Trophoblast cell (in vitro differentiated cells and primary cell): ENCODE measurements around the gene TPT1.

Experiments used
- DNase-seq, 2 donors: peaks; one replicate each; pipeline ENCODE4 v3.0.0-alpha.2; 2016
- H2AFZ ChIP-seq: 2 replicates; pipeline ENCODE4 v1.6.1; 2013; ENCODE audit warnings: low read length, moderate library complexity, mild to moderate bottlenecking; ENCODE audit not compliant: insufficient read depth, poor library complexity
- H2AK5ac ChIP-seq: 2 replicates; pipeline ENCODE4 v1.6.1; 2013; ENCODE audit warnings: mild to moderate bottlenecking, low read length
- H2BK120ac ChIP-seq: 2 replicates; pipeline ENCODE4 v1.6.1; 2013; ENCODE audit warnings: low read length, mild to moderate bottlenecking, moderate library complexity; ENCODE audit not compliant: insufficient read depth, poor library complexity
- H2BK12ac ChIP-seq: 2 replicates; pipeline ENCODE4 v1.6.1; 2013; ENCODE audit warnings: mild to moderate bottlenecking, low read length, moderate library complexity
- H2BK5ac ChIP-seq: 2 replicates; pipeline ENCODE4 v1.6.1; 2013; ENCODE audit warnings: low read length, low read depth, moderate library complexity, mild to moderate bottlenecking; ENCODE audit not compliant: poor library complexity
- H3K14ac ChIP-seq: 2 replicates; pipeline ENCODE4 v1.6.1; 2013; ENCODE audit warnings: mild to moderate bottlenecking, low read length
- H3K18ac ChIP-seq: 2 replicates; pipeline ENCODE4 v1.6.1; 2013; ENCODE audit warnings: mild to moderate bottlenecking, low read length
- H3K23ac ChIP-seq: 2 replicates; pipeline ENCODE4 v1.6.1; 2013; ENCODE audit warnings: low read length
- H3K27ac ChIP-seq: 2 replicates; pipeline ENCODE4 v1.5.1; 2013; ENCODE audit warnings: low read depth, mild to moderate bottlenecking, inconsistent platforms, low read length, moderate library complexity
- H3K27me3 ChIP-seq: 2 replicates; pipeline ENCODE4 v1.6.1; 2013; ENCODE audit warnings: inconsistent platforms, mild to moderate bottlenecking, low read length, moderate library complexity; ENCODE audit not compliant: insufficient read depth
- H3K36me3 ChIP-seq, 2 experiments: 1 replicate in 1 of 2; 2 replicates in 1 of 2; pipeline ENCODE4 v1.6.1; 2013; ENCODE audit warnings: low read length in 2 of 2, mild to moderate bottlenecking in 2 of 2, moderate library complexity in 1 of 2; ENCODE audit not compliant: insufficient read depth in 2 of 2, control insufficient read depth in 1 of 2
- H3K4ac ChIP-seq: 2 replicates; pipeline ENCODE4 v1.6.1; 2013; ENCODE audit warnings: low read depth, mild to moderate bottlenecking, low read length, moderate library complexity
- H3K4me1 ChIP-seq, 2 experiments: 1 replicate in 1 of 2; 2 replicates in 1 of 2; pipeline ENCODE4 v1.6.1; 2013; ENCODE audit warnings: low read length in 2 of 2, mild to moderate bottlenecking in 2 of 2, moderate library complexity in 1 of 2; ENCODE audit not compliant: insufficient read depth in 2 of 2, control insufficient read depth in 1 of 2
- H3K4me2 ChIP-seq: 2 replicates; pipeline ENCODE4 v1.6.1; 2013; ENCODE audit warnings: inconsistent platforms, mild to moderate bottlenecking, low read length, moderate library complexity
- H3K4me3 ChIP-seq: 2 replicates; pipeline ENCODE4 v1.5.1; 2013; ENCODE audit warnings: mild to moderate bottlenecking, low read depth, low read length, inconsistent platforms
- H3K79me1 ChIP-seq: one replicate; pipeline ENCODE4 v1.6.1; 2013; ENCODE audit warnings: low read length
- H3K79me2 ChIP-seq: 2 replicates; pipeline ENCODE4 v1.6.1; 2013; ENCODE audit warnings: low read length, mild to moderate bottlenecking; ENCODE audit not compliant: control insufficient read depth, insufficient read depth, poor library complexity
- H3K9ac ChIP-seq: 2 replicates; pipeline ENCODE4 v1.6.1; 2013; ENCODE audit warnings: mild to moderate bottlenecking, low read length
- H3K9me3 ChIP-seq: 2 replicates; pipeline ENCODE4 v1.6.1; 2013; ENCODE audit warnings: low read depth, mild to moderate bottlenecking, control low read depth, inconsistent platforms, low read length; ENCODE audit not compliant: insufficient read depth
- H4K12ac ChIP-seq: 2 replicates; pipeline ENCODE4 v1.6.1; 2013; ENCODE audit warnings: low read depth, mild to moderate bottlenecking, low read length, moderate library complexity
- H4K8ac ChIP-seq: 2 replicates; pipeline ENCODE4 v1.6.1; 2013; ENCODE audit warnings: low read depth, mild to moderate bottlenecking, low read length, moderate library complexity
- H4K91ac ChIP-seq: one replicate; pipeline ENCODE4 v1.6.1; 2013; ENCODE audit warnings: low read depth, mild to moderate bottlenecking, low read length, moderate library complexity
- WGBS: extraction: QIAGEN DNeasy Blood & Tissue Kit; methylation state at CpG from one replicate; pipeline ENCODE4 v1.1.7; 2013; ENCODE audit warnings: missing lambda C conversion rate; ENCODE audit not compliant: insufficient read length, insufficient coverage; ENCODE audit errors: extremely low coverage; 5-methylcytosine and 5-hydroxymethylcytosine counted together

The TPT1 gene

DNA sequence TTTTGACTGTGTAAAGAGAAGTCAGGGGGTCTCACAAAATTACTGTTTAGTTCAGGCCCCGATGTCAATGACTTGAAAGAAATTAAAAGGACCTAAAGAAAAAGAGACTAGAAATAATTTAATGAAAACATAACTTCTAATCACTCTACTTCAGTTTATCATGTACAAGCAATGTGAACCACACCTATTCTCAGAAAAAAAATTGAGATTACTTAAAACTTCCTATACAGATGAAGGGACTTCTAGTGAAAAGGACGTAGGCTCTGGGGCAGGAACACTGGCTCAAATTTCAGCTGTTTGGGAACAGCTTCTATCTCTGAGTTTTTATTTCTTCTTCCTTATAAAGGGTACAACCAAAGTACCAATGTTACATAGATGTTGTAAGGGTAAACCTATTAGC, 38.0 kb downstream of the TPT1 start:
- Histone ChIP-seq H3K27ac (no peak overlapping the region), H2BK5ac (no peak overlapping the region), H3K27me3 (no peaks in the 10 kb centered on the region), H2BK12ac (no peak overlapping the region), H3K14ac (no peak overlapping the region), H3K79me1 (no peaks in the 10 kb centered on the region), H3K36me3 (no peaks in the 10 kb centered on the region), H2AFZ (no peak overlapping the region), H2BK120ac (no peak overlapping the region), H4K12ac (no peak overlapping the region), H3K9me3 (peaks cover 1% of the 10 kb centered on the region), H3K4me1 (no peaks in the 10 kb centered on the region), H3K4me3 (no peak overlapping the region), H3K79me2 (no peaks in the 10 kb centered on the region), H3K4me2 (no peak overlapping the region), H3K4ac (no peak overlapping the region), H4K8ac (no peak overlapping the region), H4K91ac (no peak overlapping the region), H3K18ac (no peak overlapping the region), H3K9ac (no peak overlapping the region), H3K23ac (no peak overlapping the region), H2AK5ac (no peak overlapping the region)
- whole genome bisulfite sequencing: no CpG with 5 or more reads among the region's 2 CpGs
- no peak for DNase-seq

DNA sequence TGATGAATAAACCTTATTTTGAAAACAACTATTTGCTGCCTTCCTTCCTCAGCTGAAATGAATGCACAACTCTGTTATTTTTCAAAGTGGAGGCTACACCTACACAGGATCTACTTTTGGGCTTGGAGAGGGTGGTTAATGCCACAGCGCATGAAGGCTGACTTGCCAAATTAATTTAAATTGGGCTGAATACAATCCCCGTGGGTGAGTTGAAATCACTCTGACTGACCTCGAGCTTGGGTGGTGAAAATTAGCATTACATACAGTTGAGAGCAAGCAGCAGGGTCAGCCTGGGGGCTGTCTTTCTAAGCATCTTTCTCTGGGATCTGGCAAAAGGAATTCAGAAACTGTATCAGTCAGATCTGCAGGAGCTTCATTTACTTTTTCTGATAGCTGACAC, 38.5 kb downstream of the TPT1 start:
- no peak overlapping the region for H4K91ac ChIP-seq
- H4K8ac ChIP-seq: no peak overlapping the region
- DNase-seq: no peak
- no peaks in the 10 kb centered on the region for H3K4me1 ChIP-seq
- no peaks in the 10 kb centered on the region for H3K79me1 ChIP-seq
- no peak overlapping the region for H3K4me3 ChIP-seq
- no peak overlapping the region for H3K27ac ChIP-seq
- H3K18ac ChIP-seq: no peak overlapping the region
- H3K23ac ChIP-seq: no peak overlapping the region
- H3K9ac ChIP-seq: no peak overlapping the region
- no peaks in the 10 kb centered on the region for H3K36me3 ChIP-seq
- H2BK12ac ChIP-seq: no peak overlapping the region
- no peak overlapping the region for H2AFZ ChIP-seq
- WGBS: no CpG with 5 or more reads among the region's 3 CpGs
- no peak overlapping the region for H2BK120ac ChIP-seq
- no peak overlapping the region for H2BK5ac ChIP-seq
- H3K9me3 ChIP-seq: peaks cover 1% of the 10 kb centered on the region
- no peak overlapping the region for H3K4me2 ChIP-seq
- no peak overlapping the region for H3K4ac ChIP-seq
- no peak overlapping the region for H3K14ac ChIP-seq
- H3K27me3 ChIP-seq: no peaks in the 10 kb centered on the region
- H4K12ac ChIP-seq: no peak overlapping the region
- no peaks in the 10 kb centered on the region for H3K79me2 ChIP-seq
- H2AK5ac ChIP-seq: no peak overlapping the region

DNA sequence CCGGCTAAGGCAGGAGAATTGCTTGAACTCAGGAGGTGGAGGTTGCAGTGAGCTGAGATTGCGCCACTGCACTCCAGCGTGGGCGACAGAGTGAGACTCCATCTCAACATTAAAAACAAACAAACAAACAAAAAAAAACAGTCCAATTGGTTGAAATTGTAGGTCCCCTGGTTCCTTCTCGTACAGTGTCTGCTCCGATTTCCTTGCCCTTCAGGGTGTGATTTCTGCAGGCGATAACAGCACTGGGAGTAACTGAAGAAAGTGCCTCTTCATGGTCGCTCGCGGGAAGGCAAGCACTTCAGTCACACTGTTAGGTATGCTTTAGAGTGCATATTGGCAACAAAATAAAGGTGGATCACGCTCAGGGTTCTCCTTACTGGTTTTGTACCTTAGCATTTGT, 39.7 kb downstream of the TPT1 start:
- H3K14ac ChIP-seq: no peak overlapping the region
- H3K27me3 ChIP-seq: no peaks in the 10 kb centered on the region
- no peak overlapping the region for H2AK5ac ChIP-seq
- no peaks in the 10 kb centered on the region for H3K36me3 ChIP-seq
- peaks cover 1% of the 10 kb centered on the region for H3K9me3 ChIP-seq
- no peak overlapping the region for H3K4ac ChIP-seq
- WGBS: no CpG with 5 or more reads among the region's 11 CpGs
- no peak for DNase-seq
- no peak overlapping the region for H3K23ac ChIP-seq
- H4K91ac ChIP-seq: no peak overlapping the region
- no peak overlapping the region for H3K18ac ChIP-seq
- no peak overlapping the region for H3K9ac ChIP-seq
- no peak overlapping the region for H4K8ac ChIP-seq
- H4K12ac ChIP-seq: no peak overlapping the region
- H3K4me1 ChIP-seq: no peaks in the 10 kb centered on the region
- no peaks in the 10 kb centered on the region for H3K79me2 ChIP-seq
- no peak overlapping the region for H2BK12ac ChIP-seq
- H3K4me3 ChIP-seq: no peak overlapping the region
- no peaks in the 10 kb centered on the region for H3K79me1 ChIP-seq
- H2BK120ac ChIP-seq: no peak overlapping the region
- H3K4me2 ChIP-seq: no peak overlapping the region
- H3K27ac ChIP-seq: no peak overlapping the region
- no peak overlapping the region for H2AFZ ChIP-seq
- no peak overlapping the region for H2BK5ac ChIP-seq

DNA sequence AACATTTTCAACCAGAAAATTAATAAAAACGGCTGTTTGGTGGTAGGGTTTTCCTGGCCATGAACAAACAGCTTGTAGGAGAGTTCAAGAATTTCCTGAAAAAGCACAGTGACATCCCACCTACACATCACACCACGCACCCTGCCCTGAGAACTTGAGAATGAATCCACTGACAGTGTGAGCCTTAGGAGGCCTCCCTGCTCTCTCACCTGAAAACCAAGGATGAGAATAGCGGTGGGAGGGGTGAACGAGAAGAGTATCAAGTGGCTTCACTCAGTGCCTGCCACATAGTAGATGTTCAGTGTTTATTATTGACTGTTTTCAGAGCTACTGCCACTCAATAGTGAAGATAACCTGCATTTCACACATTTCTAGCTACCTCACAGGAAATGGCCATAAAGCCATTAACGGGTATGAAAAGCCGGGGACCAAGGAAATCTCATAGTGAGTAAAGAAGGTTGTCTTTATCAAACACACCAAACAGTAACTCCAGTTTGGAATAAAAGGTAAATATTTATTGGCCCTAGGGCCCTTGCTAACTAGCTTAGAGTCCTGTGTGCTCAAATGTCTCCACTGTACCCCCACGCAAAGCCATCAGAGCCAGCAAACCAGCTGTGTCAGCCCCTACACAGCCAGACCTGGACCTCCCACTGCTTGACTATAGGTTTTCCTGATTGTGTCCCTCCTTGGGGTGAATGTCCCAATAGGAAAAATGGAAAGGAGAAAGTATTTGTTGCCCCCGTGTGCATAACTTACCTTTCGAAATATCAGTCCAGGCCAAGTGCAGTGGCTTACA, 40.6 kb downstream of the TPT1 start:
- H3K18ac ChIP-seq: no peak overlapping the region
- no peak overlapping the region for H3K23ac ChIP-seq
- H4K8ac ChIP-seq: no peak overlapping the region
- WGBS: no CpG with 5 or more reads among the region's 9 CpGs
- no peak overlapping the region for H2AFZ ChIP-seq
- H2AK5ac ChIP-seq: no peak overlapping the region
- no peaks in the 10 kb centered on the region for H3K4me1 ChIP-seq
- H3K14ac ChIP-seq: no peak overlapping the region
- no peak overlapping the region for H3K4me2 ChIP-seq
- no peak overlapping the region for H3K27ac ChIP-seq
- no peak overlapping the region for H2BK120ac ChIP-seq
- H3K36me3 ChIP-seq: no peaks in the 10 kb centered on the region
- H3K9me3 ChIP-seq: peaks cover 1% of the 10 kb centered on the region
- no peaks in the 10 kb centered on the region for H3K79me1 ChIP-seq
- H3K4ac ChIP-seq: no peak overlapping the region
- H3K27me3 ChIP-seq: no peaks in the 10 kb centered on the region
- H3K79me2 ChIP-seq: no peaks in the 10 kb centered on the region
- no peak overlapping the region for H2BK12ac ChIP-seq
- no peak overlapping the region for H4K12ac ChIP-seq
- no peak overlapping the region for H3K9ac ChIP-seq
- H2BK5ac ChIP-seq: no peak overlapping the region
- no peak for DNase-seq
- H4K91ac ChIP-seq: no peak overlapping the region
- H3K4me3 ChIP-seq: no peak overlapping the region
